Activated naive CD4-positive, alpha-beta T cell treated with anti-CD3 and anti-CD28 coated beads for 36 hours (primary cell): Measurements from ENCODE around the gene STH. TPM values are rescaled to one million over a fixed set of nuclear protein-coding genes. Genes with fewer than 3 reads are reported as not detected.

ENCODE experiments used
- CTCF ChIA-PET: fragments of 350-600 bp; sonication (Branson Sonifier 250); formaldehyde crosslinking; loops from one replicate; lab custom pipeline; 2021; ENCODE audit warnings: antibody characterized with exemption; lab: Charles Lee
- DNase-seq: peaks from one replicate; pipeline ENCODE4 v3.0.0-alpha.2; 2020
- H3K27ac Mint-ChIP-seq: one replicate; pipeline ENCODE4 v1.8.0; 2021; ENCODE audit warnings: mild to moderate bottlenecking, mixed read lengths
- H3K27me3 Mint-ChIP-seq: one replicate; pipeline ENCODE4 v1.8.0; 2021; ENCODE audit warnings: low read depth, mixed read lengths
- H3K36me3 Mint-ChIP-seq: one replicate; pipeline ENCODE4 v1.8.0; 2021; ENCODE audit warnings: low read depth, mixed read lengths
- H3K4me1 Mint-ChIP-seq: one replicate; pipeline ENCODE4 v1.8.0; 2021; ENCODE audit warnings: low read depth, mixed read lengths
- H3K4me3 Mint-ChIP-seq: one replicate; pipeline ENCODE4 v1.8.0; 2021; ENCODE audit warnings: mild to moderate bottlenecking, moderate library complexity, mixed read lengths
- H3K9me3 Mint-ChIP-seq: one replicate; pipeline ENCODE4 v1.8.0; 2021; ENCODE audit warnings: mixed read lengths
- intact Hi-C: fragments of 100-400 bp; cut with micrococcal nuclease; formaldehyde crosslinking; loops from one replicate; pipeline ENCODE4 v1.15.1; 2023
- total RNA-seq, 2 experiments: library from RNA; stranded (reverse); gene quantifications; one replicate each; pipeline ENCODE4 v1.2.3, GENCODE V29; 2021

Gene STH
- total RNA-seq, 2 experiments from 2014 or later, result not detected

DNA sequence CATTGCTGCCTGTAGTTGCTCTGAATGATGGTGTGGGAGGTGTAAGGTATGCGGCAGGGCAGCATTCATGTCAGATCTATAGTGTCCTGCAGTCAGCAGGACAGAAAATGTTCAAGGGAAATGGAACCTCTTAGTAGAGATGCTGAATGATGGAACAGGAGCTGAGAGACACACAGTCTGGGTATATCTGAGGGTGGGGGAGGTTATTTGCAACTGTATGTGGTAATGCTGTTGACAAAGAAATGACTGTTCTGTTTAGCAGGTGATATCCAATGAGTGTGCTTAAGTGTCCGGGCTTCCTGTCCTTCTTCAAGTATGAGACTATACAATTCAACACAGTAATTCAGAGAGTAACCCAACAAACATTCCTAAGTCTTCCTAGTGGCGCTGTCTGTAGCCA, 46.6 kb downstream of the STH start:
- Mint-ChIP-seq H3K4me1 (peaks cover 11% of the 10 kb centered on the region), H3K36me3 (peaks cover 34% of the 10 kb centered on the region), H3K4me3 (no peak overlapping the region), H3K9me3 (no peaks in the 10 kb centered on the region), H3K27me3 (no peaks in the 10 kb centered on the region), H3K27ac (peak overlapping the region; percentile 17)
- intact Hi-C loops, result no loop called here
- DNase-seq, result no peak
- CTCF ChIA-PET, result interaction anchor here (0.6 to 2.8 kb wide), 5 partner anchors 13 to 228 kb away, joined by 3 to 31 read pairs (median 4); no protein-coding TSS in a partner anchor

DNA sequence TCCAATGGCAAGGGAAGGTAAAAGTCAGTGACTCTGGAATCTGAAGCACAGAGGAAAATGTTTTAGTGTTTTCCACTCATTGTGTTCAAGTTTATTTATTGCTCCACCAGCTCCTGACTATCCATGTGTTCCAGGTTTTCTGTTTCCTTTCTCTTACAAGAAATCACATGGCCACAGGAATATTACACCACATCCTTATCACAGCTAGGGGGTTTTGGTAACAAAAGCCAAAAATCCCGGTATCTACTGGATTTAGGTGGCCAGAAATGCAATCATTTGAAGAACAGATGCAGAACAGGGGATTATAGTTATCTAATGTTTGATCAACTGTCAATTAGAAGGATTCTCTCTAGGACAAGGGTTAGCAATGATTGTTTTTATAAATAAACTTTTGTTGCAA, 47.9 kb downstream of the STH start:
- intact Hi-C loops, result no loop called here
- Mint-ChIP-seq H3K27ac (no peak overlapping the region), H3K9me3 (no peaks in the 10 kb centered on the region), H3K4me3 (no peak overlapping the region), H3K4me1 (peaks cover 23% of the 10 kb centered on the region), H3K36me3 (peaks cover 41% of the 10 kb centered on the region), H3K27me3 (no peaks in the 10 kb centered on the region)
- DNase-seq, result no peak
- CTCF ChIA-PET, result interaction anchor here (0.6 to 0.9 kb wide), 3 partner anchors 118 to 164 kb away, joined by 3 to 6 read pairs (median 3); no protein-coding TSS in a partner anchor

DNA sequence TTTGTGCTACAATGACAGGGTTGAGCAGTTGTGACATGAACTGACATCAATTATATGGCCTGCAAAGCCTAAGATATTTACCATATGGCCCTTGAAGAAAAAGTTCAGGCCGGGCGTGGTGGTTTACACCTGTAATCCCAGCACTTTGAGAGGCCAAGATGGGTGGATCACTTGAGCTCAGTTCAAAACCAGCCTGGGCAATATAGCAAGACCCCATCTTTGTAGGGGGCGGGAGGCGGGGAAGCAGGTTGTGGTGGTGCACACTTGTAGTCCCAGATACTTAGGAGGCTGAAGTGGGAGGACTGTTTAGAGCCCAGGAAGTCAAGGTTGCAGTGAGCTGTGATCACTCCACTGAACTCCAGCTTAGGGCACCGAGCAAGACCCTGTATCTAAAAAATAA, 48.3 kb downstream of the STH start:
- peaks cover 27% of the 10 kb centered on the region for H3K4me1 Mint-ChIP-seq
- H3K9me3 Mint-ChIP-seq, result no peaks in the 10 kb centered on the region
- no peak overlapping the region for H3K27ac Mint-ChIP-seq
- no peak overlapping the region for H3K4me3 Mint-ChIP-seq
- no peak for DNase-seq
- intact Hi-C loops, result no loop called here
- CTCF ChIA-PET, result interaction anchor here (0.6 to 0.9 kb wide), 3 partner anchors 117 to 164 kb away, joined by 3 to 6 read pairs (median 3); no protein-coding TSS in a partner anchor
- H3K27me3 Mint-ChIP-seq, result no peaks in the 10 kb centered on the region
- H3K36me3 Mint-ChIP-seq, result peaks cover 45% of the 10 kb centered on the region

DNA sequence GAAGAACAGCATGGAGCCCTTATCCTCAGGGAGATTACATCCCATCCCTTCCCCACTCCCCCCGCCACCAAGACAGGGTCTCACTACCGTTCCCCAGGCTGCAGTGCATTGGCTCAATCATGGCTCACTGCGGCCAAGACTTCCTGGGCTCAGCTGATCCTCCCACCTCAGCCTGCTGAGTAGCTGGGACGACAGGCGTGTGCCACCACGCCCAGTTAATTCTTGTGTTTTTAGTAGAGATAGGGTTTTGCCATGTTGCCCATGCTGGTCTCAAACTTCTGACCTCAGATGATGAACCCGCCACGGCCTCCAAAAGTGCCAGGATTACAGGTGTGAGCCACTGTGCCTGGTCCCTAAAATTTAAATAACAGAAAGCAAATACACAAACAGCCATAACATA, 48.8 kb downstream of the STH start:
- peaks cover 46% of the 10 kb centered on the region for H3K36me3 Mint-ChIP-seq
- H3K9me3 Mint-ChIP-seq, result no peaks in the 10 kb centered on the region
- H3K27ac Mint-ChIP-seq, result no peak overlapping the region
- H3K27me3 Mint-ChIP-seq, result no peaks in the 10 kb centered on the region
- H3K4me3 Mint-ChIP-seq, result no peak overlapping the region
- CTCF ChIA-PET, result interaction anchor here (0.6 kb wide), 2 partner anchors 117 to 155 kb away, joined by 3 to 6 read pairs; no protein-coding TSS in a partner anchor
- intact Hi-C loops, result no loop called here
- no peak for DNase-seq
- H3K4me1 Mint-ChIP-seq, result peaks cover 28% of the 10 kb centered on the region

Other genes starting within 250 kb of the STH start
- not detected for gene CRHR1, start 214.9 kb upstream of the STH start, total RNA-seq
- gene SPPL2C, start 154.4 kb upstream of the STH start, total RNA-seq, result not detected
- gene MAPT, start 104.7 kb upstream of the STH start, total RNA-seq, result under 1 TPM; 0.57 to 0.86 TPM
- gene KANSL1, start 194.2 kb downstream of the STH start, total RNA-seq, result 10 to 100 TPM; 64.3 to 64.5 TPM